Effector CD4-positive, alpha-beta T cell (primary cell): ENCODE data around the gene POLR3K.
A peak's percentile ranks its signal among the peaks of the same experiment; 100 is the strongest.
"Not testable (repeated sequence)": the region's sequence is repeated elsewhere in the genome, so short reads cannot be mapped to it uniquely, and the experiment has no call there.

ENCODE experiments used
- DNase-seq: peaks from one replicate; pipeline ENCODE4 v3.0.0-alpha.2; 2020

The POLR3K gene

GRCh38 chr16:42069-42457 is 11.3 kb downstream of the POLR3K start:
- no peak for DNase-seq

- DNase-seq, result no peak
Measured at GRCh38 chr16:41439-42068, 11.9 kb downstream of the POLR3K start.

- peak; percentile 18 for DNase-seq
Measured at GRCh38 chr16:38941-39892, 14.2 kb downstream of the POLR3K start.

- DNase-seq, result not testable (repeated sequence)
Measured at GRCh38 chr16:38206-38605, 15.2 kb downstream of the POLR3K start.

GRCh38 chr16:37511-37910 is 15.9 kb downstream of the POLR3K start:
- DNase-seq, result no peak

GRCh38 chr16:36336-36984 is 16.9 kb downstream of the POLR3K start:
- DNase-seq, result no peak

- DNase-seq, result no peak
Measured at GRCh38 chr16:35678-36305, 17.6 kb downstream of the POLR3K start.

- DNase-seq, result no peak
Measured at GRCh38 chr16:35011-35677, 18.3 kb downstream of the POLR3K start.

- no peak for DNase-seq
Measured at GRCh38 chr16:34648-34987, 18.8 kb downstream of the POLR3K start.

GRCh38 chr16:33877-34647 is 19.3 kb downstream of the POLR3K start:
- DNase-seq, result no peak

- DNase-seq, result not testable (repeated sequence)
Measured at GRCh38 chr16:33154-33876, 20.1 kb downstream of the POLR3K start.

- DNase-seq, result not testable (repeated sequence)
Measured at GRCh38 chr16:30627-31026, 22.8 kb downstream of the POLR3K start.

- not testable (repeated sequence) for DNase-seq
Measured at GRCh38 chr16:25926-26348, 27.5 kb downstream of the POLR3K start.

GRCh38 chr16:24151-24550 is 29.3 kb downstream of the POLR3K start:
- not testable (repeated sequence) for DNase-seq

- not testable (repeated sequence) for DNase-seq
Measured at GRCh38 chr16:20886-21285, 32.5 kb downstream of the POLR3K start.

GRCh38 chr16:17062-17765 is 36.2 kb downstream of the POLR3K start:
- not testable (repeated sequence) for DNase-seq

GRCh38 chr16:10772-11171 is 42.6 kb downstream of the POLR3K start:
- DNase-seq, result peak; percentile 79

GRCh38 chr16:9903-10665 is 43.3 kb downstream of the POLR3K start:
- DNase-seq, result no peak
